Measurements from ENCODE around the gene CCDC141.

DNA sequence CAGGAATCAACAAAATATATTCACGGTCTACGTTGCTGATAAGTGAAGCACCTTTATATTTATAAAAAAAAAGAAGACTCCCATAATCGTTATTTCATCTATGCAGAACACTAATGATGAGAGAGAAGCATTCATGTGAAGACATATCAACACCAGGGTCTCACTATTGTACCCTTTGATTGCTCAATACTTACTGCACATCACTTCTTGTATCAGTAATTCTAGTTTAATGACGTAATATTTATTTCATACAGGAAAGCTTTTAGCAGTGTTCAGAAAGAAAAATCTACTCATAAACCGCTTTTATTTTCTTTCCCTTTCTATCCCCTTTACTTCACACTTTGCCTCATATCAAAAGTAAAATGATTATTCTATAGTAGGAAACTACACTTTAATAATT, 30.7 kb downstream of the CCDC141 start:
- TF ChIP-seq POLR2A (IDR thresholded peaks at IDR 0.05), result no peak
- TF ChIP-seq CTCF (IDR thresholded peaks at IDR 0.05), result no peak
